ENCODE data around the gene SPSB1.

DNA sequence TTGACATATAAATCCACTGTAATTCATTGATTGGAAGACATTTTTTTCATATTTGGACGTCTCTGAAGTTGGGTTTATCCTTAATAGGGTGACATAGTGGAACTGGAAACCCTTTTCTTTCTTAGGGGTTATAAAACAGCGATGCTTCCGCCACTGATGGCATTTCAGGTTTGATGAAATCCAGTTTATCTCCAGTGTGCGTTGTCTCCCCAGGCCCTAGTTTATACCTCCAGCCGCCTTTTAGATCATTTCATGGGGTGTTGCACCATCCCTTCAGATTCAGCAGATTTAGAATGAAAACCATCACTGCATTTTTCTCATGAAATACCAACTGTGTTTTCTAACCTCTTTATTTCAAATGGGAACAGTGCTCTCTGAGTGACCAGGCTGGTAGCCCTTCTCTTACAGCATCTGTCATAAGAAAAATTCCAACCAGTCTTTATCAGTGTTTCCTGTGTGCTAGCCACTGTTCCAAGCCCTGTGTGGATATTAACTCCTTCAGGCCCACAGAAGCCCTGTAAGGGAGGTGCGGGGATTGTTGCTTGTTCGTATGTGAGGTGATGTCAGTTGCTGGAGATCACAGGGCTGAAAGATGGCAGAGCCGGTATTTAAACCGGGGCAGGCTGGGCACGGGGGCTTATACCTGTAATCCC lies 39.1 kb upstream of the SPSB1 start:
- no peak for TF ChIP-seq CTCF (IDR thresholded peaks at IDR 0.05; ENCODE audit: insufficient read depth, low read length)
- no peak for TF ChIP-seq POLR2AphosphoS5 (IDR thresholded peaks at IDR 0.05; ENCODE audit: low read depth)
- TF ChIP-seq GABPA (IDR thresholded peaks at IDR 0.05; ENCODE audit: low read depth) = no peak
- TF ChIP-seq, protein P1, sequence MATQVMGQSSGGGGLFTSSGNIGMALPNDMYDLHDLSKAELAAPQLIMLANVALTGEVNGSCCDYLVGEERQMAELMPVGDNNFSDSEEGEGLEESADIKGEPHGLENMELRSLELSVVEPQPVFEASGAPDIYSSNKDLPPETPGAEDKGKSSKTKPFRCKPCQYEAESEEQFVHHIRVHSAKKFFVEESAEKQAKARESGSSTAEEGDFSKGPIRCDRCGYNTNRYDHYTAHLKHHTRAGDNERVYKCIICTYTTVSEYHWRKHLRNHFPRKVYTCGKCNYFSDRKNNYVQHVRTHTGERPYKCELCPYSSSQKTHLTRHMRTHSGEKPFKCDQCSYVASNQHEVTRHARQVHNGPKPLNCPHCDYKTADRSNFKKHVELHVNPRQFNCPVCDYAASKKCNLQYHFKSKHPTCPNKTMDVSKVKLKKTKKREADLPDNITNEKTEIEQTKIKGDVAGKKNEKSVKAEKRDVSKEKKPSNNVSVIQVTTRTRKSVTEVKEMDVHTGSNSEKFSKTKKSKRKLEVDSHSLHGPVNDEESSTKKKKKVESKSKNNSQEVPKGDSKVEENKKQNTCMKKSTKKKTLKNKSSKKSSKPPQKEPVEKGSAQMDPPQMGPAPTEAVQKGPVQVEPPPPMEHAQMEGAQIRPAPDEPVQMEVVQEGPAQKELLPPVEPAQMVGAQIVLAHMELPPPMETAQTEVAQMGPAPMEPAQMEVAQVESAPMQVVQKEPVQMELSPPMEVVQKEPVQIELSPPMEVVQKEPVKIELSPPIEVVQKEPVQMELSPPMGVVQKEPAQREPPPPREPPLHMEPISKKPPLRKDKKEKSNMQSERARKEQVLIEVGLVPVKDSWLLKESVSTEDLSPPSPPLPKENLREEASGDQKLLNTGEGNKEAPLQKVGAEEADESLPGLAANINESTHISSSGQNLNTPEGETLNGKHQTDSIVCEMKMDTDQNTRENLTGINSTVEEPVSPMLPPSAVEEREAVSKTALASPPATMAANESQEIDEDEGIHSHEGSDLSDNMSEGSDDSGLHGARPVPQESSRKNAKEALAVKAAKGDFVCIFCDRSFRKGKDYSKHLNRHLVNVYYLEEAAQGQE (IDR thresholded peaks at IDR 0.05; ENCODE audit: insufficient replicate concordance, low read depth) = no peak

Data from HL-60 (cell line).